Measurements from ENCODE around the gene CA12. TPM values are rescaled to one million over a fixed set of nuclear protein-coding genes. Genes with fewer than 3 reads are reported as not detected.

CA12 gene
- total and polyA plus RNA-seq, 10 of the 15 experiments (the other 5 are each of a cell fraction or from before 2014, with no cell fraction given): 0.03 to 0.10 TPM; not detected in 8

GRCh38 chr15:63353261-63353660 is 28.4 kb downstream of the CA12 start:
- H4K20me1 ChIP-seq (ENCODE audit: control insufficient read depth, insufficient read depth): no peaks in the 10 kb centered on the region
- intact Hi-C loops (cut with micrococcal nuclease; ENCODE audit: unreplicated experiment) (no loop called here), in situ Hi-C loops (cut with MboI) (no loop called here)
- no peak overlapping the region for H2AFZ ChIP-seq (ENCODE audit: control insufficient read depth, low read depth, low read length)
- H3K4me3 ChIP-seq: no peak overlapping the region
- H3K79me2 ChIP-seq (ENCODE audit: control insufficient read depth, insufficient read depth, low read length): no peaks in the 10 kb centered on the region
- ATAC-seq: no peak
- POLR2A ChIA-PET: no interaction called here
- FAIRE-seq: no peak
- no peaks in the 10 kb centered on the region for H3K4me1 ChIP-seq (ENCODE audit: control insufficient read depth, insufficient read depth, low read length)
- no peak for DNase-seq (ENCODE audit: low read depth, low spot score)
- no peaks in the 10 kb centered on the region; a peak in 2 of 4 replicates for H3K27me3 ChIP-seq (replicated peaks in 1 of 2; ENCODE audit: control insufficient read depth in 2 of 2, insufficient read depth in 2 of 2, low read length in 1 of 2)
- SMC1A ChIA-PET (ENCODE audit: uncharacterized antibody, unreplicated experiment): interaction anchor here (1.2 to 2.2 kb wide), 3 partner anchors 9 to 61 kb away, joined by 3 to 8 read pairs (median 3); no protein-coding TSS in a partner anchor
- H3K9ac ChIP-seq (ENCODE audit: control insufficient read depth, insufficient read depth, low read length): no peak overlapping the region
- CTCF ChIA-PET: no interaction called here
- H3K4me2 ChIP-seq (ENCODE audit: control insufficient read depth, insufficient read depth): no peak overlapping the region
- BruUV-seq (replicated peaks): no TSS peak
- H3K36me3 ChIP-seq (ENCODE audit: control insufficient read depth in 2 of 2, insufficient read depth in 2 of 2, low read length in 1 of 2): no peaks in the 10 kb centered on the region
- H3K27ac ChIP-seq (ENCODE audit: control insufficient read depth, insufficient read depth): no peak overlapping the region
- no peaks in the 10 kb centered on the region for H3K9me3 ChIP-seq (replicated peaks; ENCODE audit: control insufficient read depth, insufficient read depth, low read length)
- RAD21 ChIA-PET (ENCODE audit: unreplicated experiment): no interaction called here
- 21% methylated on average over 8 of the region's 8 CpGs for WGBS (ENCODE audit: insufficient coverage, insufficient replicate concordance, low lambda C conversion rate, missing lambda C conversion rate)
- no peak for TF ChIP-seq TCF3 (IDR thresholded peaks at IDR 0.05; ENCODE audit: borderline replicate concordance, insufficient read depth, low read depth, low read length)
- no peak for TF ChIP-seq PAX8 (IDR thresholded peaks at IDR 0.05)
- TF ChIP-seq, protein P1, sequence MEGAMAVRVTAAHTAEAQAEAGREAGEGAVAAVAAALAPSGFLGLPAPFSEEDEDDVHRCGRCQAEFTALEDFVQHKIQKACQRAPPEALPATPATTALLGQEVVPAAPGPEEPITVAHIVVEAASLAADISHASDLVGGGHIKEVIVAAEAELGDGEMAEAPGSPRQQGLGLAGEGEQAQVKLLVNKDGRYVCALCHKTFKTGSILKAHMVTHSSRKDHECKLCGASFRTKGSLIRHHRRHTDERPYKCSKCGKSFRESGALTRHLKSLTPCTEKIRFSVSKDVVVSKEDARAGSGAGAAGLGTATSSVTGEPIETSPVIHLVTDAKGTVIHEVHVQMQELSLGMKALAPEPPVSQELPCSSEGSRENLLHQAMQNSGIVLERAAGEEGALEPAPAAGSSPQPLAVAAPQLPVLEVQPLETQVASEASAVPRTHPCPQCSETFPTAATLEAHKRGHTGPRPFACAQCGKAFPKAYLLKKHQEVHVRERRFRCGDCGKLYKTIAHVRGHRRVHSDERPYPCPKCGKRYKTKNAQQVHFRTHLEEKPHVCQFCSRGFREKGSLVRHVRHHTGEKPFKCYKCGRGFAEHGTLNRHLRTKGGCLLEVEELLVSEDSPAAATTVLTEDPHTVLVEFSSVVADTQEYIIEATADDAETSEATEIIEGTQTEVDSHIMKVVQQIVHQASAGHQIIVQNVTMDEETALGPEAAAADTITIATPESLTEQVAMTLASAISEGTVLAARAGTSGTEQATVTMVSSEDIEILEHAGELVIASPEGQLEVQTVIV (IDR thresholded peaks at IDR 0.05; ENCODE audit: borderline replicate concordance, partially characterized antibody): no peak
- no peak for TF ChIP-seq ELK1 (IDR thresholded peaks at IDR 0.05; ENCODE audit: low read depth, low read length)
- TF ChIP-seq STAT1 (conservative IDR thresholded peaks at IDR 0.05): no peak
- TF ChIP-seq SPI1 (IDR thresholded peaks at IDR 0.05; ENCODE audit: borderline replicate concordance, insufficient read depth, low read depth, low read length): no peak
- no peak for TF ChIP-seq PAX5 (IDR thresholded peaks at IDR 0.05; ENCODE audit: borderline replicate concordance, low read depth, low read length)
- no peak for TF ChIP-seq SIN3A (IDR thresholded peaks at IDR 0.05; ENCODE audit: low read depth, low read length)
- no peak for TF ChIP-seq IRF4 (IDR thresholded peaks at IDR 0.05; ENCODE audit: low read depth, low read length)
- TF ChIP-seq BRCA1 (IDR thresholded peaks at IDR 0.05; ENCODE audit: low read depth, low read length): no peak
- no peak for TF ChIP-seq JUND (IDR thresholded peaks at IDR 0.05; ENCODE audit: low read depth, low read length)
- TF ChIP-seq ZBED1 (IDR thresholded peaks at IDR 0.05; ENCODE audit: borderline replicate concordance): no peak
- no peak for TF ChIP-seq TCF7 (IDR thresholded peaks at IDR 0.05; ENCODE audit: borderline replicate concordance)
- no peak for TF ChIP-seq PML (IDR thresholded peaks at IDR 0.05; ENCODE audit: low read length)
- TF ChIP-seq GATAD2B (conservative IDR thresholded peaks at IDR 0.05; ENCODE audit: low read depth): no peak
- TF ChIP-seq ZNF24 (IDR thresholded peaks at IDR 0.05): no peak
